ENCODE results near the gene B3GNT5.

The B3GNT5 gene

DNA sequence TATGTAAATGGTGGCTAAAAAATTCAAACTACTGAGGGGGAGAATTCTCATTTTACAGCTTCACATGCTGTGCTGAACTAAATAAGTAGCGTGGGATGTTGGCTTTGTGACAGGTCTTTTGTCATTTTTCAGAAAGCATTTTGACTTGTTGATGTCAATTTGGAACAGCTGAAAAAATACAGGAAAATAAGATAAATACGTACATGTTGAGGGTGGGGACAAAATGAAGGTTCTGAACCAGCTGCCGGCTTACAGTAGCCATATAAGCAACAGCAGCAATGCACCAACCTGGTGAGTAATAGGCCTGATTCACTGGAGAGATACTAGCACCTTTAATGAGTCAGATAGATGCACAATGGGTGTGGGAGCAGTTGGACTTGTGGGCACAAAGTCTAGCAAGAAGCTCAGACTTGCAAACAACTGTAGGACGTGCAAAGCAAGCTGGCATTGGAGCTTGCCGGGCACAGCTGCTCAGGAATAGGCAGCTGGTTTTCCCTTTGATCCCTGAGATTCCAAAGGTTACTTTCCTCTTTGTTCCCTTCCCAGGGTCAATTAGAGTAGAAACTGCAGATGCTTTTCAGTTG lies 12.9 kb downstream of the B3GNT5 start:
- DNase-seq (ENCODE audit: low spot score): peak; percentile 24

DNA sequence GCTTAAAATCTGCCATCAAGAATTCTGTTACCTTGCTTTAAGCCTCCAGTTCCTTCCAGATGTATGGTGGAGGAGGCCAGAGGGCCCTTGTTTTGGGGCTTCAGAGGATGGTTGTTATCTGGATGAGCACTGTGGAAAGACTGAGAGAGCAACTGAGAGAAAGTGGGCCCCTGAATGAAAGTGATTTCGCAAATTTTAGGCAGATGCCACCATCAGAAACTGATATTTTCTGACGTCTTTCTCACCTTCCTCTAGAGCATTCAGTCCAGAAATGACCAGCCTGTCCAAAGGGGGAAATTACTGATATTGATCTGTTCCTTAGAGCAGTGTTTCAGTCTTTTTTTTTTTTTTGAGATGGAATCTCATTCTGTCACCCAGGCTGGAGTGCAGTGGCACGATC lies 13.4 kb downstream of the B3GNT5 start:
- no peak for DNase-seq (ENCODE audit: low spot score)

DNA sequence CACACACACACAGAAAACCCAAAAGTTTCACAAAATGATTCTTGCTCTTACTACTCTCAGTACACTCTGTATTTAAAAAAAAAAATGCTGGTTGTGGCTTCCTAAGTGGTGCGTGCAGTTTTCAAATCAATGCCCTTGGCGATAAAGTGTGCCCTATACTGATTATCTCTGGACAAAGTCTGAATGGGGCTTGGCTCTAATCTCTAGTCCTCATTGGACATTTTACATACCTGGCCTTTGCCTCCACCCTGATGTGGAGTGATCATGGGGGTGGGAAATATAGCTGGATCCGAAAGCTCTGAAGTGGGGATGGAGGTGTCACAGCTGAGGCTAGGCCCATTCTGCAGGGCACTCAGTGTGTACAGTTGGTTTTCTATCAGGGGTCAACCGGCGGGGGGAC lies 14.1 kb downstream of the B3GNT5 start:
- no peak for DNase-seq (ENCODE audit: low spot score)

DNA sequence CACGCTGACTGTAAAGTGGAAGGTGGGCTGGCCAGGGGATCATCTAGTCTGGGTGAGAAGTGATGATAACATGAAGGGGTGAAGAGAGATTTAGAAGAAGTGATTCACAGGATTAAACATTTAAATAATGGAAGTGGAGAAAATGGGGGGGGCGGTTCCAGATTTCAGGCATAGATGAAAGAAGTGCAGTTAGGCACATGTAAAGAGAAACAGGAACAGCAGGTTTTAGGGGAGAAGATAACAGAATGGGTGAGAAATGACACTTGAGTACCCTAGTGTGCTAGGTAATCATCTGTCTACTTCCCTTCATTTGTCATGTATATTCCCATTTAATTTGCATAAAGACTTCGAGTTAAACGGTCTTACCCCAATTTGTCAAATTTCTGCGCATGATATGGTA lies 15.3 kb downstream of the B3GNT5 start:
- DNase-seq (ENCODE audit: low spot score): no peak

DNA sequence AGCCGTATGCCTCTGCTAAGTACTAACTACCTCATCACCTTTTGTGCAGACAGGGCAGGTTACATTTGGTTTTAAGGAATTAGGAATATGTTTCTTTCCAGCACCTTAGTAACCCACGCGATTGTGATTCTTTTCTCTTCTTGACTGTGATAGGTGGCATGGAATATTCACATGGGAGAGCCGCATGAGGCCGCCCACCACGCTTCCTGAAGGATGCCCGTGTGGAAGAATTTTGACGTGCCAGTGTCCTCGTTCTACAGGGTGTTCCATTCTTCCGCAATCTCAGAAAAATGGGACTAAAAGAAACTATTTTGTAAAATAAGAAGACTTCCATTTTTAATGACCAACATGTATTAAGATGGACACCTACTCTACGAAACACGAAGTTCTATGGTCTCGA lies 16.3 kb downstream of the B3GNT5 start:
- DNase-seq (ENCODE audit: low spot score): no peak

DNA sequence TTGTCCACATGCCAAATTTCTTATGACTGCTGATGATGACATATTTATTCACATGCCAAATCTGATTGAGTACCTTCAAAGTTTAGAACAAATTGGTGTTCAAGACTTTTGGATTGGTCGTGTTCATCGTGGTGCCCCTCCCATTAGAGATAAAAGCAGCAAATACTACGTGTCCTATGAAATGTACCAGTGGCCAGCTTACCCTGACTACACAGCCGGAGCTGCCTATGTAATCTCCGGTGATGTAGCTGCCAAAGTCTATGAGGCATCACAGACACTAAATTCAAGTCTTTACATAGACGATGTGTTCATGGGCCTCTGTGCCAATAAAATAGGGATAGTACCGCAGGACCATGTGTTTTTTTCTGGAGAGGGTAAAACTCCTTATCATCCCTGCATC lies 17.3 kb downstream of the B3GNT5 start:
- no peak for DNase-seq (ENCODE audit: low spot score)

DNA sequence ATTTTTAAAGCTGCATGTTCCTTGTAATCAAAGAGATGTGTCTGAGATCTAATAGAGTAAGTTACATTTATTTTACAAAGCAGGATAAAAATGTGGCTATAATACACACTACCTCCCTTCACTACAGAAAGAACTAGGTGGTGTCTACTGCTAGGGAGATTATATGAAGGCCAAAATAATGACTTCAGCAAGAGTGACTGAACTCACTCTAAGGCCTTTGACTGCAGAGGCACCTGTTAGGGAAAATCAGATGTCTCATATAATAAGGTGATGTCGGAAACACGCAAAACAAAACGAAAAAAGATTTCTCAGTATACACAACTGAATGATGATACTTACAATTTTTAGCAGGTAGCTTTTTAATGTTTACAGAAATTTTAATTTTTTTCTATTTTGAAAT lies 19.1 kb downstream of the B3GNT5 start:
- DNase-seq (ENCODE audit: low spot score): no peak

DNA sequence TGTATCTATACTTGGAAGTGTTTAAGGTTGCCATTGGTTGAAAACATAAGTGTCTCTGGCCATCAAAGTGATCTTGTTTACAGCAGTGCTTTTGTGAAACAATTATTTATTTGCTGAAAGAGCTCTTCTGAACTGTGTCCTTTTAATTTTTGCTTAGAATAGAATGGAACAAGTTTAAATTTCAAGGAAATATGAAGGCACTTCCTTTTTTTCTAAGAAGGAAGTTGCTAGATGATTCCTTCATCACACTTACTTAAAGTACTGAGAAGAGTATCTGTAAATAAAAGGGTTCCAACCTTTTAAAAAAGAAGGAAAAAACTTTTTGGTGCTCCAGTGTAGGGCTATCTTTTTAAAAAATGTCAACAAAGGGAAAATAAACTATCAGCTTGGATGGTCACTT lies 19.7 kb downstream of the B3GNT5 start:
- DNase-seq (ENCODE audit: low spot score): no peak

DNA sequence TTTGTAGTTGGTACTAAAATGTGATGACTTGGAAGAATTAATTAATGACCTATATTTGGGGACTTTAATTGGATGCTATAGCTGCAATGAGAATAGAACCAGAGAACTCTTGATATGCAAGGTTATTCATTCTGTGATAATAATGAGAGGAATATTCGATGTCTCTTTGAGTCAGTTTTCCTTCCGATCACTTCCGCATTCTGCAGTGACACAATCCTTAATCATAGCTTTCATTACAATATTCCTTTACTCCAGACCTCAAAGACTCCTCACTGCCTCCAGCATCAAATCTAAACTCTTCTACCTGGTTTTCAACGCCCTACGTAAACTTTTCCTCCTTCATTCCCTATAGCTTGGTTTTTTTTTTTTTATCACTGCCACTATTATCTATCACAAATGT lies 21.6 kb downstream of the B3GNT5 start:
- no peak for DNase-seq (ENCODE audit: low spot score)

DNA sequence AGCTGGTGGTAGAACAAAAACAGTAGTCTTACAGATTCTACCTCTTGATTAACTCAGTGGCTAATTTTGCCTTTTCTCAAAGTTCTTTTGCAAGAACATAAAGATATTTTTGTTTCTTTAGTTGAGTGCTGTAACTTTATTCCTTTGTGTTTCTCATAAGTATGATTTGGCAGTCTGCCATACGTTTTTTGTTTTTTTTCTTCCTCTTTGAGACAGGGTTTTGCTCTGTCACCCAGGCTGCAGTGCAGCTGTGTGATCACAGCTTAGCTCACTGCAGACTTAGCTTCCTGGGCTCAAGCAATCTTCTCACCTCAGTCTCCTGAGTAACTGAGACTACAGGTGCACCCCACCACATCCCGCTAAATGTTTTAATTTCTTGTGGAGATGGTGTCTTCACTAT lies 22.4 kb downstream of the B3GNT5 start:
- DNase-seq (ENCODE audit: low spot score): no peak

DNA sequence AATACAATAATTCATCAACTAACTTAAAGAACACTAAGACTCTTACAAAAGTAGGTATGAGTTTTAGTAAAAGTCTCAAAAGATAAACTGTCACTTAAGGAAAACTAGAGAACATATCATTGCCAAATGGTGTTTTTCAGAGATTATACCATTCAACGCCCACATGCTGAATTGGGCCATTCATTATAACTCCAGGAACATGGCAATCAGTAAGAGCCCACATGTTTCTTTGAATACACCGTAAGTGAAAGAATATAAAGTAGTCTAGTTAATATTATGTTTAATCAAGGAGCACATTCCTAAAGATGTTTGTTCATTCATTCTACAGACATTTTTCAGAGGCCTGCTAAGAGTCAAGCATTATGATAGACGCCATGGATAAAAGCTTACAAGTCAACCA lies 22.9 kb downstream of the B3GNT5 start:
- DNase-seq (ENCODE audit: low spot score): no peak

DNA sequence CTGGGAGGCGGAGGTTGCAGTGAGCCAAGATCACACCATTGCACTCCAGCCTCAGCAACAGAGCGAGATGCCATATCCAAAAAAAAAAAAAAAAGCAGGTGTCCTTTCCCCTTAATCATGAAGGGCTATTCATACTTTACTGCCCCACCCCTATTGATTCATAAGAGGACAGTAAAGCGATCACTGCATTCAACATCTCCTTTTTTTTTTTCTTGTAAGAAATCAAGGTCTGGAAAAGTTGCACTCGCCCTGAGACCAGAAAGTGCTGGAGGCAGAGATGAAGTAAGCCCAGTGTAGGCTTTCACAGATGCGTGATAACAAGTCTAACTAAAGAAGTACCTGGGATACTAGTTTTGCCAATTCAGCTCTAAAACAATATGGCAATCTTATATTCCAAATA lies 24.2 kb downstream of the B3GNT5 start:
- DNase-seq (ENCODE audit: low spot score): no peak

DNA sequence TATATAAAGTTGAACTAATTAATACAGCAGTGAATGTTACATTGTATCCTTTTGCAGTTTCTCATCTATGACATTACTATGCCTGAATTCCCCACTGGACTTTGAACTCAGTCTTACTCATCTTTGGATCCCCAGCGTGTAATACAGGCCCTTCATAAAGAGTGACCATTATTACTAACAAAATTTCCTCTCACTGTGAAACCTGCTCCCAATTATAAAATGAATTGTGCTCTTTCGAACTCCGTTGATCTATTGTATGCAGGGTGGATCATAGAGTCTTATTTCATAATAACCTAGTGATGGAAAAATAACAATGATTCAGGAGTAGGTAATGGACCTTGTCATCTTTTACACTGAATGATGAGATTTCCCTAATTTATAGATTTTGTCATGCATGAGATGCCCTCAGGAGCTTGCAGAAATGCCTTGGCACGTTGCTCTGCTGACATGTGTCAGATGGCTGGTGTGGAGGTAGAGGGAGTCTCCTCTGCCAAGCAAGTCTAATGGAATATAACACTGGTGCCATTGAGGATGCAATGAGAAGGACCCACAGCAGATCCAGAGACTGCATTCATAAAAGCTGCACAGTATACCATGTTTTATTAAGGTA lies 25.5 kb downstream of the B3GNT5 start:
- no peak for DNase-seq (ENCODE audit: low spot score)

DNA sequence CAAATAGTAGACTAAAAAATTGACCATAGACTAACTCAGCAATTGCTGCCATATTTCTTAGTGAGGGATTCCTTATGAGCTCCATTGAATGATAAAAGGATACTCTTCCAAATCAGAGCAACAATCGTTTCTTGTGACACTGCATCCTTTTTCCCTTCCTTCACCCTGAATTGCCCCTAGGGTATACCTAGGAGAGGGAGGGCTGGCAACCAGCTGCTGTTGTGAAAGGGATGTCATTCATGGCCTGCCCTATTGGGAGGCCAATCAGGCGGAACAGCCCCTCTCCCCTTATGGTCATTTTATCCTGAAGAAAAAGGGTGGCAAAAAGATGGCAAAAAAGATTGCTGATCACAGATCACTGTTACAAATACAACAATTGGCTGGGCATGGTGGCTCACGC lies 26.3 kb downstream of the B3GNT5 start:
- DNase-seq (ENCODE audit: low spot score): no peak

DNA sequence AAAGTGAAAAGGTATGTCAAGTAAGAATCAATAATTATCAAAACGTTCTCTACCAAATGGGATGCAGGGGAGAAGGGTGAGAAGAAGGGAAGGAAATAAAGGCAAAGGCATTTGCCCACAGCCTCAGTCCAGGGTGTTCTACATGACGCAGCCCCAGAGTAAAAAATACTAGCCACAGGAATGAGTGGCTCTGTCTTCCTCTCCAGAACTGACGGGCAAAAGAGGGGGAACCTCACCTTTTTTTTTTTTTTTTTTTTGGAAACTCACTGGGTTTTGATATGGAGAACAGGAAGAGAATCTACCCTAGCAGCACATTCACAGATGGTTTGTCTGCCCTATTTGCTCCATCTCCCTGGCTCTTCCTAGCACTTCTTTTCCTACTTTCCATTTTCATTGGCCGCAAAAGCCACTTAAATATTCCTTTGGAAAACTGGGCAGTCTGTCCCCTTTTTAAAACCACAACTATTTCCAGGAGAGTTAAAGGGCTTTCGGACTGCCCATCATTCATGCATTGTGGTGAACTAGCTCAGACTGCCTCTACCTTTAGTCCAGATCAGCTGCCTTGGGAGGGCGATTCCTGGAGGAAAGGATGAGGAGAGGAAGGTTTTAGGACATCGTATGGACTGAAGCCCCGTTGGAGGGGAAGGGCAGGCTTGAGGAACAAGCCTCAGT lies 28.2 kb downstream of the B3GNT5 start:
- DNase-seq (ENCODE audit: low spot score): no peak

DNA sequence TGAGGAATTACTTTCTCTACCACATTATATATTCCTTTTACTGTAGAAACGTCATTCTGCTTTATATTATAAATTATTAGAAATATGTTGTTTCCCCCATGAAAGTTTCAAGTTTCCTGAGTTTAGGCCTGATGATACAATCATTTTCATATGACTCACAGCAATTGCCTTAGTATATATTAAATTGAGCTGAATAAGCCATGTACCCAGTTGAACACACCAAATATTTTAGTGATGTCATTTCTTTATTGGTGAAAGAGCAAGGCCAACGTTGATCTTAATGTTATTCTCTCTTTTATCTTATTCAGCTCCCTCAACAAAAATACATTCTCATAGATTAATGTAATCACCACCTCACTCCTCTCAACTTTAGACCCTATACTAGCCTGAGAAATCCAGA lies 30.8 kb downstream of the B3GNT5 start:
- no peak for DNase-seq (ENCODE audit: low spot score)

DNA sequence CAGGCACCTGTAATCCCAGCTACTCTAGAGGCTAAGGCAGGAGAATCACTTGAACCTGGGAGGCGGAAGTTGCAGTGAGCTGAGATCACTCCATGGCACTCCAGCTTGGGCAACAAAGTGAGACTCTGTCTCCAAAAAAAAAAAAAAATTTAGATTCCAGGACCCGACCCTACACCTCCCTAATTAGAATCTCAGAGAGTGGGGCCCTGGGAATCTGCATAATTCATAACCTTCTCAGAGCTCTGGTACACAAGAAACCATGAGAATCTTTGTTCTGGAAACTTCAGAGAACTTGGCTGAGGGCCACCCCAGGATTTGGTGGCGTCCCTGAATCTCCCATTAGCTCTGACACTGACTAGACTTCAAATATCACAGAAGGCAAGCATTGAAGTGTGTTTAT lies 31.5 kb downstream of the B3GNT5 start:
- DNase-seq (ENCODE audit: low spot score): no peak

DNA sequence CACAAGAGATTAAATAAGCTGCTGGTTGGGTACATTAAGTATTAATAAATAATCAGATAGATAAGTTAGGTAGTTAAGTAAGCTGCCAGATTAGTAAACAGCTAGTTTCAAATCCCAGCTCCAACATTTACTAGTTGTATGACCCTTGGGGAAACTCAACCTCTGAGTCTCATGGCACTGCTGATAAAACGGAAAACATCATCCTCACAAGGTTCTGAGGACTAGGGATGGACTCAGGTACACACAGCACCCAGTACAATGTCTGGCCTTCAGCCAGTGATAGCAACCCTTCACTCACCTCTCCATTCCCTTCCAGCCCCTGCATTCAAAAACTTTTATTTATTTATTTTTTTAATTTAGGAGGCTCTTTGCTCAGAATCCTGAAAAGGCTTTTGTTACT lies 32.3 kb downstream of the B3GNT5 start:
- no peak for DNase-seq (ENCODE audit: low spot score)

DNA sequence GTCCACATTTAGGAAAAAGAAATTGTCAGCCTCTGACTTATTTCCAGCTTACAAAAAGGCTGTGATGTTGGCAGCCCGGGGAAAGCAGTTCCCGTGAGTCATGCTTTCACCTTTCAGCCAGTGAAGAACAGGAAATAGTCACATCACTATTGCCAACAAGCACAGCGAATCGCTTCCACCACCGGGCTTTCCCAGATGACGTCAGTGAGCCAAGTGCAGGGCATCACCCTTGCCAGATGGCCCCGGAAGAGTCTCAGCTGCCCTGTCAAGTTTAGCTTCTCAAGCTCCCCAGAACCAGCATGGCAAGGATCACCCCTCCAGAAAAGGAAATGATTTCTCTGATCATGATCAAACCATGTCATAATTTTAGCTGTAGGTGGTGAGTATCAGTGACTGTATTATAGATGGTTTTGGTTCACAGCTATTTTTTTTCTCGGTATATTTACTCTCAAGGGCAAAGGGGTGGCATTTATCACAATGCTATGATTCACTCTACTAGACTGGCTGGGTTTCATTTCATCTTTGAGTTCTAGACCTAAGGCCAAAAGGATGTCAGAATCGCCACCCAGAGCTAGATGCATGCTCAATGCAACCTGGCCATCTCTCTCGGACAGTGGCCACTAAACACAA lies 32.9 kb downstream of the B3GNT5 start:
- peak; percentile 84 for DNase-seq (ENCODE audit: low spot score)

DNA sequence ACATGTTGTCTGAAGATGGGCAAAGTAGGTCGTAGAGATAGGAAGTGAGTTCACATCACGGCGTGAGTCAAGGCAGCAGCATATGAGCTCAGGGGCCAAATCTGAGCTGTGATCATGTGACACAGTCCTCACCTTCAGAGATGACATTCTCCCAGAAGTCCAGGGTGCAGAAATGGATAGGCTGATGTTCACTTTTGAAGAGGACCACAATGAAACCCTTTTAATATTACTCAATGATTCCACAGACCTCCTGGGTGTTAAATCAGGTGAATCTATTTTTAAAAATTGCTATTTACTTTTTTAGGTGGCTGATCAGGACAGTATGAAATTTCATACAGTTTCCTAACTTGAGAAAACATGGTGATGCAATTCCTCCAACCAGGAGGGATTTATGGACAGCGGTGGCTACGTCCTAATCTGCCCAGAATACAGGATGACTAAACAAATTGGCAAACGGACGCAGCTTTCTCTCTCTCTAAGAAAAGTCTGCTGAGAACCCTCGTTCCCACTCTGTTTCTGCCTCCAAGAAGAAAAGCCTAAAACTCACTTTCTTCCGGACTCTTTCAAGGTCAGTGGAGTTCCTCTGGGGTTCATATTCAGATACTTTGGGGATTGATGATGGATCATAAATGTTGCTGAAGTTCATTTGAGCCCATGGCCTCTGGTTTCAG lies 34.4 kb downstream of the B3GNT5 start:
- DNase-seq (ENCODE audit: low spot score): peak; percentile 82

DNA sequence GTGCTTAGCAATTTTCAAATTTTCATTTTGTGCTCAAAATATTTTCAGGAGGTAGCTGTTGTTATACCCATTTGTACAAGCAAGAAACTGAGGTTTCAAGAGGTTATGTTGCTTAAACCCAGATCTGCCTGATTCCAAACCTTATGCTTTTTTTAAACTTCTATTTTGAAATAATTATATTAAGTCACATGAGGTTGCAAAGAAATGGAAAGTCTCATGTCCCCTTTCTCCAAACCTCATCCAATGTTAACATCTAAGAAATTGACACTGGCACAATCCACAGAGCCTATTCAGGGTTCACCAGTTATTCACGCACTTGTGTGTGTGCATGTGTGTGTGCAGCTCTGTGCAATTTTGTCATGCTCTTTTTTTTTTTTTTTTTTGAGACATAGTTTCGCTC lies 35.1 kb downstream of the B3GNT5 start:
- no peak for DNase-seq (ENCODE audit: low spot score)

DNA sequence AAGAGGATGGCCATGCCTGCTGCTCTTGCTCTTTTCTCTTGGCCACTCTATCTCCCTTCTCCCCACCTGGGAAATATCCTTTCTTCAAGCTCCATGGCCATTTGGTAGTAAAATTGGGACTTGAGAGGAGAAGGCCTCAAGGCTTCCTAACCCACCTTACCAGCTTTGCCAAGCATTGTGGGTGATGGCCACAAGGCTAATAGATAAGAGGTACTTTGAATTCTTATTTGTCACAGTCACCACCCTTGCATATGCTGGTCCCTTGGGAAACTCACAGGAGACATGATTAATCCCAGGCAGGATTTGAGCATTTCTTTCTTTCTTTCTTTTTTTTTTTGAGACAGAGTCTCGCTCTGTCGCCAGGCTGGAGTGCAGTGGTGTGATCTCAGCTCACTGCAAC lies 37.2 kb downstream of the B3GNT5 start:
- DNase-seq (ENCODE audit: low spot score): no peak

DNA sequence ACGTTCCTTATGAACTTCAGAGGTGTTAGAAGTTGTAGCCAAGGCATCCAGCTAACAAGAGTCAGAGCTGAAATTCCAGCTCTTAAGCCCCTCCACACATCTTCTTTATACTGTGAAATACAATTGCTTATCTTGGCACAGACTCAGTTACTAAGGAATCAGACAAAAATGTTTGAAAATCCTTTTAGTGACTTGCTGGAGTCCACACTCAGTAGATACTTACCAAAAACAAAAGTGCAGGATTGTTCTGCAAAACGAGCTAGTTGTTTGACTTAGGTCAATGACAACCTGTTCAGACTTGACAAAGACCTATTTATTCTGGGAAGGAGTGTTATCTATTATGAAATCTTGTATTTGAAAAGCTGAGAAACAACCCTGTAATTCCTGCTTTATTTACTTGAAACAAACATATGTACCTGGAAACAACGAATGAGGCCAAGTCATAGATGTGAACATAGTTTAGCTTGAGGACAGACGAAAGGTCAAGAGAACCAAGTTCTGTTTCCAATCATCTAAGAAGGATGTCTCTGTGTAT lies 38.5 kb downstream of the B3GNT5 start:
- no peak for DNase-seq (ENCODE audit: low spot score)

Data from GM03348 (cell line).